Osteocyte (in vitro differentiated cells): ENCODE measurements around the gene TATDN3. TPM values are rescaled to one million over a fixed set of nuclear protein-coding genes. Genes with fewer than 3 reads are reported as not detected.

Experiments
- DNase-seq: peaks from one replicate; pipeline ENCODE4 v3.0.0; 2021; ENCODE audit warnings: mixed read lengths; ENCODE audit not compliant: unreplicated experiment; ENCODE audit errors: extremely low spot score
- H3K27ac Mint-ChIP-seq: one replicate; pipeline ENCODE4 v1.8.0; 2021; ENCODE audit warnings: mild to moderate bottlenecking, mixed read lengths; ENCODE audit not compliant: unreplicated experiment
- H3K27me3 Mint-ChIP-seq: one replicate; pipeline ENCODE4 v1.8.0; 2021; ENCODE audit warnings: mixed read lengths; ENCODE audit not compliant: unreplicated experiment
- H3K36me3 Mint-ChIP-seq: one replicate; pipeline ENCODE4 v1.8.0; 2021; ENCODE audit warnings: mixed read lengths; ENCODE audit not compliant: unreplicated experiment
- H3K4me1 Mint-ChIP-seq: one replicate; pipeline ENCODE4 v1.8.0; 2021; ENCODE audit warnings: mixed read lengths; ENCODE audit not compliant: unreplicated experiment
- H3K4me3 Mint-ChIP-seq: one replicate; pipeline ENCODE4 v1.8.0; 2021; ENCODE audit warnings: mild to moderate bottlenecking, moderate library complexity, mixed read lengths; ENCODE audit not compliant: unreplicated experiment
- H3K9me3 Mint-ChIP-seq: one replicate; pipeline ENCODE4 v1.8.0; 2021; ENCODE audit warnings: mixed read lengths; ENCODE audit not compliant: unreplicated experiment
- CTCF ChIP-seq: fragments of 200-600 bp; sonication (generic); IDR thresholded peaks from 2 replicates; pipeline ENCODE4 v1.5.0; 2021; ENCODE audit warnings: antibody characterized with exemption, mild to moderate bottlenecking, moderate library complexity
- total RNA-seq: library from RNA; stranded (reverse); gene quantifications from 2 replicates; pipeline ENCODE4 v1.2.1, GENCODE V29; 2021

The TATDN3 gene
- total RNA-seq, 1 donor from 2014 or later: 15.6 TPM

DNA sequence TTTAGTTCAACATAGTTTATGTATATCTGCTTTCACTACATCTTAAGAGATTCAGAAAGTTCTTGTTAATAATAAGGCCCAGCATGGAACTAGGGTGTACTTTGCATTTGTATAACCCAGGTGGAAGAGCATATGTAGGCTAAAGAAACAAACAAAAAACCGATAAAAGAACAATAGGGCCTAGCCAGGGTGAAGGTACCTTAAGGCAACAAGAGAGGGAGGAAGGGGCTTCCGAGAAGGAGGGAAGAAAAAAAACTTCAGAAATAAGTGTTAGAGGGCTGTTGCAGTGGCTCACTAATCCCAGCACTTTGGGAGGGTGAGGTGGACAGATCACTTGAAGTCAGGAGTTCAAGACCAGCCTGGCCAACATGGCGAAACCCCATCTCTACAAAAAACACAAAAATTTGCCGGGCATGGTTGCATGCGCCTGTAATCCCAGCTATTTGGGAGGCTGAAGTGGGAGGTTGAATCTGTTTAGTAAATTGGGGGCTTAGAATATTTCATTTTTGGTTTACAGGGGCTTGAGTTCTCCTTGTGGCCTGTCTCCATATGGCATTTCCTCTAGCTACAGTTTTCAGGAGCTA, 60.5 kb downstream of the TATDN3 start:
- no peak overlapping the region for H3K4me3 Mint-ChIP-seq
- DNase-seq: no peak
- no peaks in the 10 kb centered on the region for H3K9me3 Mint-ChIP-seq
- no peak for TF ChIP-seq CTCF
- H3K4me1 Mint-ChIP-seq: no peaks in the 10 kb centered on the region
- H3K27ac Mint-ChIP-seq: no peak overlapping the region
- no peaks in the 10 kb centered on the region for H3K27me3 Mint-ChIP-seq
- peaks cover 2% of the 10 kb centered on the region for H3K36me3 Mint-ChIP-seq

GRCh38 chr1:212853658-212854057, 62.0 kb downstream of the TATDN3 start:
- no peak for DNase-seq
- Mint-ChIP-seq H3K36me3 (peaks cover 2% of the 10 kb centered on the region), H3K9me3 (no peaks in the 10 kb centered on the region), H3K4me3 (no peak overlapping the region), H3K4me1 (peaks cover 3% of the 10 kb centered on the region), H3K27me3 (no peaks in the 10 kb centered on the region), H3K27ac (no peak overlapping the region)
- no peak for TF ChIP-seq CTCF

- peaks cover 2% of the 10 kb centered on the region for H3K36me3 Mint-ChIP-seq
- no peak overlapping the region for H3K27ac Mint-ChIP-seq
- no peak for TF ChIP-seq CTCF
- no peak overlapping the region for H3K4me3 Mint-ChIP-seq
- H3K9me3 Mint-ChIP-seq: no peaks in the 10 kb centered on the region
- no peak for DNase-seq
- no peaks in the 10 kb centered on the region for H3K27me3 Mint-ChIP-seq
- H3K4me1 Mint-ChIP-seq: peaks cover 11% of the 10 kb centered on the region
Observed at GRCh38 chr1:212856755-212857154, 65.1 kb downstream of the TATDN3 start.

DNA sequence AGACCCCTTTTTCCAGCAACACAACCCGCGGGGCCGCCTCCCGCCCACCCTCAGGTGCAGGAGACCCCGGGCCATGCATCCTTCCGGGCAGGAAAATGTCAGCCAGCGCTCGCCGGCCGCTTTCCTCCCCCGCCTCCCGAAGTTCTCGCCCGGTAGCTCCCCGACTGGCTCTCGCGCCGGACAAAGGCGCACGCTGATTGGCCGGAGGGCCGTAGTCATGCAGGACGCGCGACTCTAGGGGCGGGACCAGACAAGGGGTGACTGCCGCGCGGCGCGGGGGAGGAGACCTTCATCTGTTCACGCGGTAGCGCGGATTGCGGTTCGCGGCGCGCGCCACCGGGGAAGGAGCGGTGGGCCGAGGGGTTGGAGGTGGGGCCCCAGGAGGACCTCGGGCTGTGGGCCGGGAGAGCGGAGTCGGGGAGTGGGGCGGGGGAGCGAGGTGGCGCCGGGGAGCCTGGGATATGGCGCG, 66.3 kb downstream of the TATDN3 start, which contains the start of gene FLVCR1:
FLVCR1 (plus strand) TSS at position 284 of the 469 bp plus-strand sequence; CDS start at position 462, 178 bp downstream.
- TF ChIP-seq CTCF: no peak
- Mint-ChIP-seq H3K27me3 (no peaks in the 10 kb centered on the region), H3K36me3 (peaks cover 2% of the 10 kb centered on the region), H3K4me3 (no peak within 1 kb of the TSS), H3K27ac (peak within 1 kb of the TSS; percentile 96), H3K4me1 (peaks cover 11% of the 10 kb centered on the region), H3K9me3 (no peaks in the 10 kb centered on the region)
- DNase-seq: peak; percentile 99

DNA sequence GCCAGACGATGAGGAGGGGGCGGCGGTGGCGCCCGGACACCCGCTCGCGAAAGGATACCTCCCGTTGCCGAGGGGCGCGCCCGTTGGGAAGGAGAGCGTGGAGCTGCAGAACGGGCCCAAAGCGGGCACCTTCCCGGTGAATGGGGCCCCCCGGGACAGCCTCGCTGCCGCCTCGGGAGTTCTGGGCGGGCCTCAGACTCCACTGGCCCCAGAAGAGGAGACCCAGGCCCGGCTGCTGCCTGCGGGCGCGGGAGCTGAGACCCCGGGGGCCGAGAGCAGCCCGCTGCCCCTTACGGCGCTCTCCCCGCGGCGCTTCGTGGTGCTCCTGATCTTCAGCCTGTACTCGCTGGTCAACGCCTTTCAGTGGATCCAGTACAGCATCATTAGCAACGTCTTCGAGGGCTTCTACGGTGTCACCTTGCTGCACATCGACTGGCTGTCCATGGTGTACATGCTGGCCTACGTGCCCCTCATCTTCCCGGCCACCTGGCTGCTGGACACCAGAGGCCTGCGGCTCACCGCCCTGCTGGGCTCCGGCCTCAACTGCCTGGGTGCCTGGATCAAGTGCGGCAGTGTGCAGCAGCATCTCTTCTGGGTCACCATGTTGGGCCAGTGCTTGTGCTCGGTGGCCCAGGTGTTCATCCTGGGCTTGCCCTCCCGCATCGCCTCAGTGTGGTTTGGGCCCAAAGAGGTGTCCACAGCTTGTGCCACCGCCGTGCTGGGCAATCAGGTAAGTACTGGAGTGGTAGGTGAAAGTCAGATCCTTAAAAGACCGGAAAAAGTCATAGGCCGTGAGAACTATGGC, 67.0 kb downstream of the TATDN3 start:
- H3K4me1 Mint-ChIP-seq: peaks cover 11% of the 10 kb centered on the region
- peaks cover 2% of the 10 kb centered on the region for H3K36me3 Mint-ChIP-seq
- no peaks in the 10 kb centered on the region for H3K9me3 Mint-ChIP-seq
- no peaks in the 10 kb centered on the region for H3K27me3 Mint-ChIP-seq
- no peak overlapping the region for H3K4me3 Mint-ChIP-seq
- DNase-seq: no peak
- no peak for TF ChIP-seq CTCF
- H3K27ac Mint-ChIP-seq: peak overlapping the region; percentile 96
